Fibroblast of pulmonary artery (primary cell): ENCODE results near the gene KANSL2.
"Not testable (repeated sequence)": the region's sequence is repeated elsewhere in the genome, so short reads cannot be mapped to it uniquely, and the experiment has no call there.

ENCODE experiments used
- DNase-seq: peaks from one replicate; pipeline ENCODE4 v3.0.0-alpha.2; 2010; ENCODE audit warnings: low read depth
- H3K4me3 ChIP-seq: replicated peaks from 2 replicates; pipeline ENCODE4 v1.5.1; 2011; ENCODE audit warnings: low read depth, mild to moderate bottlenecking, control low read depth, low read length, moderate library complexity
- TF ChIP-seq, protein P1 (sequence below): IDR thresholded peaks from 2 replicates; pipeline ENCODE4 v1.5.1; 2011; ENCODE audit warnings: mild to moderate bottlenecking, control low read depth, low read length, inconsistent platforms; ENCODE audit errors: missing control alignments

Gene KANSL2

GRCh38 chr12:48682927-48683326, 889 bp upstream of the KANSL2 start:
- TF ChIP-seq, protein P1, sequence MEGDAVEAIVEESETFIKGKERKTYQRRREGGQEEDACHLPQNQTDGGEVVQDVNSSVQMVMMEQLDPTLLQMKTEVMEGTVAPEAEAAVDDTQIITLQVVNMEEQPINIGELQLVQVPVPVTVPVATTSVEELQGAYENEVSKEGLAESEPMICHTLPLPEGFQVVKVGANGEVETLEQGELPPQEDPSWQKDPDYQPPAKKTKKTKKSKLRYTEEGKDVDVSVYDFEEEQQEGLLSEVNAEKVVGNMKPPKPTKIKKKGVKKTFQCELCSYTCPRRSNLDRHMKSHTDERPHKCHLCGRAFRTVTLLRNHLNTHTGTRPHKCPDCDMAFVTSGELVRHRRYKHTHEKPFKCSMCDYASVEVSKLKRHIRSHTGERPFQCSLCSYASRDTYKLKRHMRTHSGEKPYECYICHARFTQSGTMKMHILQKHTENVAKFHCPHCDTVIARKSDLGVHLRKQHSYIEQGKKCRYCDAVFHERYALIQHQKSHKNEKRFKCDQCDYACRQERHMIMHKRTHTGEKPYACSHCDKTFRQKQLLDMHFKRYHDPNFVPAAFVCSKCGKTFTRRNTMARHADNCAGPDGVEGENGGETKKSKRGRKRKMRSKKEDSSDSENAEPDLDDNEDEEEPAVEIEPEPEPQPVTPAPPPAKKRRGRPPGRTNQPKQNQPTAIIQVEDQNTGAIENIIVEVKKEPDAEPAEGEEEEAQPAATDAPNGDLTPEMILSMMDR: no peak
- DNase-seq: no peak
- H3K4me3 ChIP-seq: peak overlapping the region; percentile 96

GRCh38 chr12:48682533-48682905, 481 bp upstream of the KANSL2 start:
- DNase-seq: not testable (repeated sequence)

DNA sequence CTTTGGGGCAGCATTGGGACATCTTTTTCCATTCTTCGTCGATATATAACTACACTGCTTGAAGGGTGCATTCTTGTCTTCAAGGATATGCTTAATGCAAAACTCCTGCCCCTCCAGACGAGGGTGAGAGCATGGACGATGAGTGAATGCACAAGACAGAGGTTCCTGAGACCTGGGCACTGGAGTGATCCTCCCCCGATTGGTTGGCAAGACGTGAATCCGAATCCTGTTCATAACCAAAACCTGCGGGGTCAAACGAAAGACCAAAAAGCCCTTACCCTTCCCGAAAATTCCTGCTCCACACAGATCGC, 684 bp downstream of the KANSL2 start:
- TF ChIP-seq, protein P1: no peak
- peak; percentile 10 for DNase-seq
- peak overlapping the region; percentile 96 for H3K4me3 ChIP-seq

More at GRCh38 chr12:48682533-48682905, 481 bp upstream of the KANSL2 start:
- H3K4me3 ChIP-seq: peak overlapping the region; percentile 96

DNA sequence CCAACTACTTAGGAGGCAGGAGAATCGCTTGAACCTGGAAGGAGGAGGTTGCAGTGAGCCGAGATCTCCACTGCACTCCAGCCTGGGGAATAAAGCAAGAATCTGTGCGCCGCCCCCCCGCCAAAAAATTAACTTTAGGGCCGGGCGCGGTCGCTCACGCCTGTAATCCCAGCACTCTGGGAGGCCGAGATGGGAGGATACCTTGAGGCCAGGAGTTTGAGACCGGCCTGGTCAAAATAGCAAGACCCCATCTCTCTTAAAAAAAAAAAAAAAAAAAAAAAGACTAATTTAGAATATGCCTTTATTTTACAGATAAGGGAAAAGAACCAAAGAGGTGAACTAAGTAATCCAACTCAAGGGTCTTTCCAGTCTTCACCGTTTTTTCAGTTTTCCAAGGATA, 1.2 kb downstream of the KANSL2 start:
- DNase-seq: no peak
- H3K4me3 ChIP-seq: peak overlapping the region; percentile 96
- TF ChIP-seq, protein P1: no peak

- peak; percentile 42 for DNase-seq
- TF ChIP-seq, protein P1: no peak
- no peak overlapping the region for H3K4me3 ChIP-seq
These were observed 3.4 kb downstream of the KANSL2 start for GRCh38 chr12:48678551-48679185.

- TF ChIP-seq, protein P1: no peak
- no peak overlapping the region for H3K4me3 ChIP-seq
- no peak for DNase-seq
These were observed 10.7 kb downstream of the KANSL2 start for GRCh38 chr12:48671231-48671856.

- TF ChIP-seq, protein P1: no peak
- no peak overlapping the region for H3K4me3 ChIP-seq
- no peak for DNase-seq
These were observed 13.0 kb downstream of the KANSL2 start for GRCh38 chr12:48668996-48669395.
